GM21423 (cell line): ENCODE measurements around the gene ABHD5.
"Not testable (repeated sequence)": the region's sequence is repeated elsewhere in the genome, so short reads cannot be mapped to it uniquely, and the experiment has no call there.

Source experiments
- ATAC-seq: cut with Tn5 transposase; IDR thresholded peaks from one replicate; pipeline ENCODE4 v1.9.1; 2021; ENCODE audit warnings: mild to moderate bottlenecking, moderate library complexity; ENCODE audit not compliant: unreplicated experiment

Gene ABHD5

GRCh38 chr3:43690400-43691119 is at the start of gene ABHD5:
Gene ABHD5 (plus strand): TSS chr3:43690938. CDS start chr3:43690993, 55 bp downstream.
- ATAC-seq: peak; percentile 77

- no peak for ATAC-seq
Measured at GRCh38 chr3:43641306-43642114, 49.2 kb upstream of the ABHD5 start.

GRCh38 chr3:43644443-43644842 is 46.3 kb upstream of the ABHD5 start:
- no peak for ATAC-seq

GRCh38 chr3:43647331-43648166 is 43.2 kb upstream of the ABHD5 start:
- no peak for ATAC-seq

- no peak for ATAC-seq
Measured at GRCh38 chr3:43648957-43649356, 41.8 kb upstream of the ABHD5 start.

- ATAC-seq: no peak
Measured at GRCh38 chr3:43649365-43649968, 41.3 kb upstream of the ABHD5 start.

- no peak for ATAC-seq
Measured at GRCh38 chr3:43650345-43650744, 40.4 kb upstream of the ABHD5 start.

- not testable (repeated sequence) for ATAC-seq
Measured at GRCh38 chr3:43656390-43656789, 34.3 kb upstream of the ABHD5 start.

- ATAC-seq: no peak
Measured at GRCh38 chr3:43659250-43659880, 31.4 kb upstream of the ABHD5 start.

GRCh38 chr3:43661376-43661775 is 29.4 kb upstream of the ABHD5 start:
- not testable (repeated sequence) for ATAC-seq

GRCh38 chr3:43665011-43665410 is 25.7 kb upstream of the ABHD5 start:
- ATAC-seq: not testable (repeated sequence)

GRCh38 chr3:43670635-43671522 is 19.9 kb upstream of the ABHD5 start:
- no peak for ATAC-seq

GRCh38 chr3:43674345-43675085 is 16.2 kb upstream of the ABHD5 start:
- no peak for ATAC-seq

- no peak for ATAC-seq
Measured at GRCh38 chr3:43675593-43675992, 15.1 kb upstream of the ABHD5 start.

GRCh38 chr3:43676441-43676840 is 14.3 kb upstream of the ABHD5 start:
- no peak for ATAC-seq

- ATAC-seq: not testable (repeated sequence)
Measured at GRCh38 chr3:43678375-43678774, 12.4 kb upstream of the ABHD5 start.

- ATAC-seq: not testable (repeated sequence)
Measured at GRCh38 chr3:43678887-43679449, 11.8 kb upstream of the ABHD5 start.

GRCh38 chr3:43680857-43681256 is 9.9 kb upstream of the ABHD5 start:
- ATAC-seq: not testable (repeated sequence)
